ENCODE results near the gene ANKRD33B. TPM values are rescaled to one million over a fixed set of nuclear protein-coding genes. Genes with fewer than 3 reads are reported as not detected.

ANKRD33B gene
- total and polyA plus RNA-seq, 9 of the 15 experiments (the other 6 are each of a cell fraction or from before 2014, with no cell fraction given), result 0.10 to 1.7 (median 0.40) TPM

GRCh38 chr5:10596886-10597451 is 33.1 kb downstream of the ANKRD33B start:
- WGBS (ENCODE audit: insufficient coverage, low coverage, missing lambda C conversion rate), result 67% methylated on average over 1 of the region's 1 CpG
- in situ Hi-C loops (cut with MboI) (no loop called here), intact Hi-C loops (cut with micrococcal nuclease) (no loop called here)
- ChIA-PET CTCF (ENCODE audit: low intra/inter-chr PET ratio) (no interaction called here), POLR2A (interaction anchor here (0.6 kb wide), 1 partner anchor 199 kb away, joined by 3 read pairs; no protein-coding TSS in a partner anchor)
- Histone ChIP-seq H3K9ac (ENCODE audit: insufficient read depth in 1 of 2, low read depth in 2 of 2, low read length in 2 of 2) (no peak overlapping the region), H3K36me3 (ENCODE audit: control insufficient read depth, insufficient read depth, low read length) (no peaks in the 10 kb centered on the region), H3K27me3 (ENCODE audit: control insufficient read depth in 2 of 2, insufficient read depth in 2 of 2, low read length in 2 of 2) (no peaks in the 10 kb centered on the region), H3K9me3 (replicated peaks; ENCODE audit: control insufficient read depth, insufficient read depth, low read depth, low read length) (no peaks in the 10 kb centered on the region), H3K27ac (ENCODE audit: extremely low read depth, low read depth, low read length) (no peak overlapping the region), H3K4me1 (replicated peaks in 1 of 2; ENCODE audit: control insufficient read depth in 2 of 2, insufficient read depth in 2 of 2, low read length in 2 of 2) (peaks cover 22 to 39% of the 10 kb centered on the region in 2 experiments), H4K20me1 (replicated peaks; ENCODE audit: control insufficient read depth, insufficient read depth, low read length) (no peaks in the 10 kb centered on the region), H3K9me1 (ENCODE audit: control insufficient read depth, insufficient read depth, low read length) (no peaks in the 10 kb centered on the region), H3K4me2 (ENCODE audit: insufficient read depth, low read length) (no peak overlapping the region), H2AFZ (ENCODE audit: low read depth, low read length) (peak overlapping the region; percentile 6; the same call in 1 of the 2 replicates), H3K79me2 (ENCODE audit: control insufficient read depth, insufficient read depth, low read length) (no peaks in the 10 kb centered on the region), H3K4me3 (no peak overlapping the region)
- no peak for ATAC-seq
- FAIRE-seq, result no peak
- BruUV-seq (replicated peaks), result no TSS peak
- DNase-seq (ENCODE audit: extremely low read depth in 1 of 4, low spot score in 3 of 4), result no peak
- TF ChIP-seq FOXA3 (CRISPR knock-in tag; conservative IDR thresholded peaks at IDR 0.05 in 1 of 2, IDR thresholded peaks at IDR 0.05 in 1 of 2) (no peak), CBX5 (IDR thresholded peaks at IDR 0.05; ENCODE audit: borderline replicate concordance, low read depth) (no peak), ZBTB2 (IDR thresholded peaks at IDR 0.05) (no peak), ZNF785 (CRISPR knock-in tag; IDR thresholded peaks at IDR 0.05) (no peak), POLR2B (IDR thresholded peaks at IDR 0.05; ENCODE audit: low read depth, partially characterized antibody) (no peak), HSF4 (CRISPR knock-in tag; IDR thresholded peaks at IDR 0.05; ENCODE audit: borderline replicate concordance) (no peak), TRIM28 (IDR thresholded peaks at IDR 0.05) (no peak), CHD7 (IDR thresholded peaks at IDR 0.05; ENCODE audit: low read depth, low read length) (no peak), CREM (IDR thresholded peaks at IDR 0.05; ENCODE audit: low read depth) (no peak), SMARCA5 (IDR thresholded peaks at IDR 0.05) (no peak), NR3C1 (CRISPR knock-in tag; IDR thresholded peaks at IDR 0.05) (no peak)

Data from K562 (cell line).